Colon (tissue), 2 donors: Measurements from ENCODE around the gene C1RL.
"Not testable (repeated sequence)": the region's sequence is repeated elsewhere in the genome, so short reads cannot be mapped to it uniquely, and the experiment has no call there.

Source experiments
- FAIRE-seq: peaks from 2 replicates; lab custom pipeline; 2012; peaks lifted over from hg19 to GRCh38; lab: Jason Lieb, UNC
- donor health status: control.
- donor health status: control.

C1RL gene

GRCh38 chr12:7114008-7114407 is 5.0 kb upstream of the C1RL start:
- no peak for FAIRE-seq

- no peak for FAIRE-seq
These were observed 4.4 kb upstream of the C1RL start for GRCh38 chr12:7113389-7113871.

- FAIRE-seq = no peak
These were observed 3.0 kb upstream of the C1RL start for GRCh38 chr12:7112041-7112440.

- no peak for FAIRE-seq
These were observed 1.6 kb upstream of the C1RL start for GRCh38 chr12:7110661-7111060.

- no peak for FAIRE-seq
These were observed 532 bp upstream of the C1RL start for GRCh38 chr12:7109572-7109920.

GRCh38 chr12:7108003-7108795 is 815 bp downstream of the C1RL start:
- no peak for FAIRE-seq

- FAIRE-seq = no peak
These were observed 1.4 kb downstream of the C1RL start for GRCh38 chr12:7107636-7108002.

- not testable (repeated sequence) for FAIRE-seq
These were observed 1.8 kb downstream of the C1RL start for GRCh38 chr12:7107181-7107580.

- no peak for FAIRE-seq
These were observed 2.9 kb downstream of the C1RL start for GRCh38 chr12:7106082-7106481.

GRCh38 chr12:7103837-7104584 is 5.0 kb downstream of the C1RL start:
- no peak for FAIRE-seq

GRCh38 chr12:7102582-7102981 is 6.4 kb downstream of the C1RL start:
- FAIRE-seq = no peak

- FAIRE-seq = no peak
These were observed 7.3 kb downstream of the C1RL start for GRCh38 chr12:7101694-7102131.

GRCh38 chr12:7101047-7101693 is 7.8 kb downstream of the C1RL start:
- FAIRE-seq = no peak

GRCh38 chr12:7100239-7100638 is 8.8 kb downstream of the C1RL start:
- no peak for FAIRE-seq

- no peak for FAIRE-seq
These were observed 9.6 kb downstream of the C1RL start for GRCh38 chr12:7099290-7099996.

- FAIRE-seq = no peak
These were observed 12.0 kb downstream of the C1RL start for GRCh38 chr12:7096979-7097378.

GRCh38 chr12:7096006-7096932 is 12.7 kb downstream of the C1RL start:
- no peak for FAIRE-seq

GRCh38 chr12:7093892-7094291 is 15.1 kb downstream of the C1RL start:
- FAIRE-seq = no peak

GRCh38 chr12:7093486-7093885 is 15.5 kb downstream of the C1RL start:
- no peak for FAIRE-seq

GRCh38 chr12:7092986-7093460 is 16.0 kb downstream of the C1RL start:
- no peak for FAIRE-seq
